Measurements from ENCODE around the gene GPR84. TPM values are rescaled to one million over a fixed set of nuclear protein-coding genes. Genes with fewer than 3 reads are reported as not detected.

The GPR84 gene
- total and polyA plus RNA-seq, 10 of the 15 experiments (the other 5 are each of a cell fraction or from before 2014, with no cell fraction given), result 0.37 to 4.7 (median 2.6) TPM

GRCh38 chr12:54360717-54361456, 3.4 kb downstream of the GPR84 start (continued):
- peak; percentile 62 for TF ChIP-seq IKZF1 (conservative IDR thresholded peaks at IDR 0.05)
- TF ChIP-seq RB1 (IDR thresholded peaks at IDR 0.05; ENCODE audit: borderline replicate concordance), result peak; percentile 41; the same call in 1 of the 2 replicates
- no peak for TF ChIP-seq ATF2 (IDR thresholded peaks at IDR 0.05; ENCODE audit: low read length)
- TF ChIP-seq RUNX3 (IDR thresholded peaks at IDR 0.05; ENCODE audit: low read length), result peak; percentile 22; the same call in 1 of the 2 replicates

- ChIA-PET RAD21 (ENCODE audit: unreplicated experiment) (interaction anchor here (0.8 to 2.8 kb wide), 18 partner anchors 14 to 144 kb away, joined by 3 to 22 read pairs (median 5); partner anchors contain the start of genes CBX5, COPZ1 and HNRNPA1), POLR2A (interaction anchor here (0.9 to 3.8 kb wide), 13 partner anchors 13 to 306 kb away, joined by 3 to 29 read pairs (median 5); partner anchors contain the start of genes CBX5, HNRNPA1 and HOXC4), CTCF (interaction anchor here (0.7 to 8.6 kb wide), 17 partner anchors 8 to 167 kb away, joined by 3 to 116 read pairs (median 13); partner anchors contain the start of genes CBX5 and COPZ1), SMC1A (ENCODE audit: uncharacterized antibody, unreplicated experiment) (interaction anchor here (0.6 to 2.6 kb wide), 14 partner anchors 8 to 144 kb away, joined by 3 to 13 read pairs (median 5); partner anchors contain the start of genes CBX5, COPZ1 and HNRNPA1)
- in situ Hi-C loops (cut with MboI), result loop anchor here (5.0 to 10.0 kb wide), 3 partner anchors 63 to 335 kb away; partner anchors contain the start of gene HOXC6
- Histone ChIP-seq H3K4me2 (ENCODE audit: control insufficient read depth, insufficient read depth) (peak overlapping the region; percentile 55), H4K20me1 (ENCODE audit: control insufficient read depth, insufficient read depth) (no peaks in the 10 kb centered on the region), H3K79me2 (ENCODE audit: control insufficient read depth, insufficient read depth, low read length) (no peaks in the 10 kb centered on the region), H3K27ac (ENCODE audit: control insufficient read depth, insufficient read depth) (peak overlapping the region; percentile 82), H3K4me1 (ENCODE audit: control insufficient read depth, insufficient read depth, low read length) (peaks cover 29% of the 10 kb centered on the region), H3K9ac (ENCODE audit: control insufficient read depth, insufficient read depth, low read length) (peak overlapping the region; percentile 67), H2AFZ (ENCODE audit: control insufficient read depth, low read depth, low read length) (peak overlapping the region; percentile 93), H3K9me3 (replicated peaks; ENCODE audit: control insufficient read depth, insufficient read depth, low read length) (no peaks in the 10 kb centered on the region), H3K4me3 (peak overlapping the region; percentile 63), H3K36me3 (ENCODE audit: control insufficient read depth in 2 of 2, insufficient read depth in 2 of 2, low read length in 1 of 2) (no peaks in the 10 kb centered on the region), H3K27me3 (replicated peaks in 1 of 2; ENCODE audit: control insufficient read depth in 2 of 2, insufficient read depth in 2 of 2, low read length in 1 of 2) (no peaks in the 10 kb centered on the region)
- no TSS peak for BruUV-seq (replicated peaks)
- DNase-seq (ENCODE audit: low read depth, low spot score) (no peak), FAIRE-seq (peak; percentile 23), ATAC-seq (no peak)
- WGBS (ENCODE audit: insufficient coverage, insufficient replicate concordance, low lambda C conversion rate, missing lambda C conversion rate), result 60% methylated on average over 9 of the region's 9 CpGs
- TF ChIP-seq E4F1 (IDR thresholded peaks at IDR 0.05; ENCODE audit: borderline replicate concordance, partially characterized antibody) (no peak), CHD4 (IDR thresholded peaks at IDR 0.05) (0 out of 2 replicates have a peak, but pooled peaks have one; percentile 30), ZNF217 (IDR thresholded peaks at IDR 0.05) (peak; percentile 73; the same call in 1 of the 2 replicates), SMARCA5 (IDR thresholded peaks at IDR 0.05) (peak; percentile 89; the same call in 1 of the 2 replicates), FOS (IDR thresholded peaks at IDR 0.05; ENCODE audit: borderline replicate concordance, extremely low read depth, insufficient read length) (no peak), FOXM1 (IDR thresholded peaks at IDR 0.05; ENCODE audit: low read depth, low read length) (0 out of 2 replicates have a peak, but pooled peaks have one; percentile 6)
- intact Hi-C loops (cut with micrococcal nuclease; ENCODE audit: unreplicated experiment), result loop anchor here (2.0 kb wide), 3 partner anchors 35 to 139 kb away; partner anchors contain the start of gene COPZ1
These were observed 4.4 kb downstream of the GPR84 start for GRCh38 chr12:54359762-54360351.

All from GM12878 (cell line).